ENCODE measurements around the gene RFLNA.
"Not testable (repeated sequence)": the region's sequence is repeated elsewhere in the genome, so short reads cannot be mapped to it uniquely, and the experiment has no call there.

The RFLNA gene

DNA sequence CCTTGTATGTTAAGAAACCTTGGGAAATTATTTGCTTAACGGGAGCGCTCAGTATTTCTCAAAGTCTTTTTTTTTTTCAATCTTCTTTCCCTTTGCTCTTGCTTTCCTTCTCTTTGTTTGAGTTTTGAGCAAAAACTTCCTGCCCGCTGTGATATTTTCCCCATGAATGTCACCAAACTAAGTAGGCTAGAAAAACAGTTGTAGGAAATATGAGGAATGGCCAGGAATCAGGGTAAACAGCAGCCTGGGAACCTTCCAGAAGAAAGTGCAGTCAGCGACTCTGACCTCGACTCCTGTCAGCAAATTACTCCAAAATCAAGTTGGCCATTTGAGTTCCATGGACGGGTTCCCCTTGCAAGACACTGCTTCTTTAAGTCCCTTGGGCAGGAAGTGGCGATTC is 11.6 kb upstream of the RFLNA start:
- no peak for DNase-seq

GRCh38 chr12:124284368-124284767 is 10.5 kb upstream of the RFLNA start:
- DNase-seq = no peak

DNA sequence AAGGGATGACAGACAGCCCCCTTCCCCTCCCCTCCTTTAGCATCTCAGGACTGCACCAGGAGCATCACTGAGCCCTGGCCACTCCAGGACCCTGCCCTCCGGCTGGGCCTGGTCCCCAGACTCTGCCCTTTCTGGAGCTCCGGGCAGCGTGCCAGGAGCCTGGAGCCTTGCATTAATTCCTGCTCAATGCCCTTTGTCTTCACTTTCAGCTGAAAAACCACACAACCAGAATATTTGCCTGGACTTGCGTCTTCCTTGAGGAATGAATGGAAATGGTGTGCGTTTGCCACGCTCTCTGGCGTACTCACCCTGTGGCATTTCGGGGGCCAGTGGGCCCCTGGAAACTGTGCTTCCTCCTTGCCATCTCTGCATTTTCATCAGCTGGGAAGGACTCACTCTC is 8.5 kb upstream of the RFLNA start:
- DNase-seq = no peak

GRCh38 chr12:124286971-124287370 is 7.9 kb upstream of the RFLNA start:
- DNase-seq = no peak

- no peak for DNase-seq
Observed at GRCh38 chr12:124289634-124290600, 5.0 kb upstream of the RFLNA start.

GRCh38 chr12:124292385-124292784 is 2.5 kb upstream of the RFLNA start:
- no peak for DNase-seq

DNA sequence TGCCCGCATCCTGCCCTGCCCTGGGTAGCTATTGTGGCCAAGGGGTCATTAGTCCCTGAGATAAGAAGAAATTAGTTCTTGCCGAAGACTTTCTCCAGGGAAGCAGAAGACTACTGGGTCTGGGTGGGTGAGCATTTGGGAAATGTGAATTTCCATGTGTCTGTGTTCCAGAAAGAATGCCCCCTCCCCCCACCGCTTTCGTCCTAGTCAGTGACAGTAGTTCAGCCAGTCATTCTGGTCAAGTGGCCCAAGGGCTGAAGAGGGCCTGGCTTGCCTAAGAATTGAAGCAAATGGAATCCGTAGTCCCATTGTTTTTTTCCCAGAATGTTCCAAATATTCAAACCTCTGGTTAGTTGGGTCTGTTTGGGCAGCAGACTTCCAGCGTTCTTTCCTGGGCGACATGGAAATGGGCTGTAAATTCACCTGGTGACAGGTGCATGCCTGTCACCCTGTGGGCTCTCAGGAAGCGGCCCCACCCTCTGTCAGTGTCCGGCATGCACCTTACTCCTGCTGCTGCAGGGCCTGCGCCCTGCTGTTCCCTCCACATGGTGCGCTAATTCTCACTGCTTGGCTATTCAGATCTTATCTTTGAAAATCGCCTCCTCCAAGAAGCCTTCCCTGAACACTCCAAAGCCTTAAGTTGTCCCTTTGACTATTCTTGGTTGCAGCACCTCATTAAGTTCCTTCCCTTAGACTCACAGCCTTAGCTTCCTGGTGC is 1.4 kb upstream of the RFLNA start:
- no peak for DNase-seq

DNA sequence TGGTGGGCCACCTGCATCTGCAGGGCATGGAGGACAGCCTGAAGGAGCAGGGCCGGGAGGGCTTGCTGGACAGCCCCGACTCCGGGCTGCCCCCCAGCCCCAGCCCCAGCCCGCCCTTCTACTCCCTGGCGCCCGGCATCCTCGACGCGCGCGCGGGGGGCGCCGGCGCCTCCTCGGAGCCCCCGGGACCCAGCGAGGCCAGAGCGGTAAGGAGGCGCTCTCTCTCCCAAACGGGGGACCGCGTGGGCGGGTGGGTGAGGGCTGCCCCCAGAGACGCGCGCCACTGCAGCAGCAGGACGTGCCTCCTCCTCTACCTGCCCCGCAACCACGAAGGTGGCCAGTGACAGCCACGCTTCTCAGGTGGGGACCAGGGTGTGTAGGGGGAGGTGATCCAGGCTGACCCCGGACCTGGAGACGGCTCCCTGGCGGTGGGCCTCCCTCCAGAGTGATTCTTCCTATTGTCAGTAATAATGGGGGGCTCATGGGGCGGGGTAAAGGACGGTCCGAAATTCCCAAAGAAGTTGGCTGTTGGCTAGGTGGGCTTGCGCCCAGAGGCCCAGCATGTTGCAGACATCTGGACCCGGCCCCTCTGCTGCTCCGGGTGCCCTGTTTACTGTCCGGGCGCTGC is 652 bp downstream of the RFLNA start:
- no peak for DNase-seq

DNA sequence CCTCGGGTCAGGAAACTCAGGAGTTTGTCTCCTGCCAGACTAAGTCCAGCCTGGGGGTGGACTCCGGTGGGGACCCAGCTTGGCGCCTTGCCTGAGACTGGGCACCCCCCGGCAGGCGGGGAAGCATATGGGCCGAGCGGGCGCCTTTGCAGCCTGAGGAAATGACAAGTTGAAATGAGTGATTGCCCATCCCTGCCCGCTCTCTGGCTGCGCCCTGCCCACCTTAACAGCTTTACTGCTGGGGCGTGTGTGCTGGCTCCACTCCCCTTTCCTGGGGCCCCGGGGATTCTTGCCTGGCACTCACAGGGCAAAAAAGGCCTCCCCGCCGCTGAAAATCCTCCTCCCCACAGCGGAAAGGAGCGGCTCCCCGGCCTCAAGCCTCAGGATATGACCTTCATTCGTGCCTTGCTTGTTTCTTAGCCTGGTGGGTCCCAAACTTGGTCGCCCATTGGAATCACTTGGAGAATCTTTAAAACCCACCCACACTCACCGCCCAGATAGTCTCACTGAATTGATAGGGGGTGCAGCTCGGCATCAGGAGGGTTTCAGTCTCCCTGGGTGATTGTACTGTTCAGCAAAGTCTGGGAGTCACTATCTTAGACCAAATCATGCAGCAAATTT is 1.5 kb downstream of the RFLNA start:
- no peak for DNase-seq

- no peak for DNase-seq
Observed at GRCh38 chr12:124296916-124297351, 2.0 kb downstream of the RFLNA start.

- no peak for DNase-seq
Observed at GRCh38 chr12:124297389-124297788, 2.5 kb downstream of the RFLNA start.

DNA sequence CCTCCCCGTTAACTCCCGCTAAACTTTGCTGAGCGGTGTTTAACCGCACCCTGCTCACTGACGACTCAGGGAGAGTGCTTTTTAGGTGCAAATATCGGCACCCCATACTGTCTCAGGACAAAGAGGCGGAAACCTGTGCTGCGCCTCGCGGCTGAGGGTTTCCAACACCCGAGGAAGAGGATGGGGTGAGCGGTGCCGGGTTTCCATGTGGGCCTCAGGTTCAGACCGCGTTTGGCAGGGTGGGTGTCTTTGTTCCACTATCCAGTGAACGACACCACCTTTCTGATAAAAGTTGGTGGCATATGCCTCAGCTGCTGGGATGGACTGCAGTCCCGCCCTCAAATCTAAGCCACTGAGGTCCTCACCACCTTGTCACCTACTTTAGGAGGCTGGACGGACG is 3.0 kb downstream of the RFLNA start:
- no peak for DNase-seq

DNA sequence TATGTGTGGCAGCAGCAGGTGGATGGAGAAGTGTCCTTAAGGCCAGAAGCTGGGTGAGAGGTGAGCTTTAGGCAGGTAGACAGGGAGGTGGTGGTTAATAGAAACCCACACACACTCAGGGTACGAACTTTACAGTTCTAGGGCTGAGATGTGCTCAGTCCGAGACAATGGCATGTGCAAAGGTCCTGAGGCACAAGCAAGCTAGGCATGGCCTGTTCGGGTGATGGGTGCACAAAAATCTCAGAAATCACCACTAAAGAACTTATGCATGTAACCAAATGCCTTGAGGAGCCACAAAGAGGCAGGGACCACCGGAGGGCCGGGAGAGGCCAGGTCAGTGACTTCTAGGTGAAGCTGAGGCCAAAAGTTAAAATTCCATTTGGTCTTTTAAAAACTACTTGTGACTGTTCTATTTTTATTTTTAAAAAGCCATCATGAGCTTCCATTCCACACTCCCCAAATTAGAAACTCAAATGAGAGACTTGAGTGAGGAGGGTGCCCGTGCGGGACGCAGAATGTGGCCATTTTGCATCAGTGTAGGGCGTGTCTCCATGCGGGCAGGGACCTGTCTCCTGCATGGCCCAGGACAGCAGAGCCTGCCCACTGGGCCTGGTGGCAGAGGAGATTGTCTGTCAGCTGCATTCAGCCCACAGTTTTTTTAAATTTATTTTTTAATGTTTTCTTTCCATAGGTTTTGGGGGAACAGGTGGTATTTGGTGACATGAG is 4.0 kb downstream of the RFLNA start:
- DNase-seq = no peak

DNA sequence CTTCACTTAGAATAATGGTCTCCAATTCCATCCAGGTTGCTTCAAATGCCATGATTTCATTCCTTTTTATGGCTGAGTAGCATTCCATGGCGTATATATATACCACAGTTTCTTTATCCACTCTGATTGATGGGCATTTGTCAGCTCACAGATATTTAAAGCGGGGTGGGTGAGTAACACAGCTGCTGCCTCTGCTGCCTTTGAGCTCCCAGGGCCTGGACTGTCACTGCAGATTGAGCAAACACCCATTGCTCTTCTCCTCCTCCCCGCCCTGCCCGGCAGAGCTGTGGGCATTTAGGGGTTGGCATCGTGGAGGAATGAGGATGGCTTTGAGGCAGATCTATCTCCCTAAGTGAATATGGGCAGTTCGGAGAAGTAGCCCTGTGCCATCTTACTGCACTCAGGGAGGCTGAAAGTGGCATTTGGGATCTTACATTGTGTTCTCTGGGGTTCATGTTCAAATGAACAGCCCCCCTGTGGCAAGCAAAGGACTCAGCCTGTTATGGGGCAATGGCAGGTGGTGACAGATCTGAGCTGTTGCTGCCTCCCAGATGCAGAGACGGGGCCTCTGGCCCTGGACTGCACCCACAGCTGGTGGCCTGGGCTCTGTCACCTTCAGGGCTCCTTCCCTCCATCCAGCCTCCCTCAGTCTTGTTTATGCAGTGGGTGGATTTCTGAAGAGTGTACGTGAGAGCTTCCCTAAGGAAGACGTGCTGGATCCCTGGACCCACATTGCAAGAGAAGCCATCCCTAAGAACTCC is 4.9 kb downstream of the RFLNA start:
- no peak for DNase-seq

- DNase-seq = not testable (repeated sequence)
Observed at GRCh38 chr12:124300657-124301056, 5.8 kb downstream of the RFLNA start.

DNA sequence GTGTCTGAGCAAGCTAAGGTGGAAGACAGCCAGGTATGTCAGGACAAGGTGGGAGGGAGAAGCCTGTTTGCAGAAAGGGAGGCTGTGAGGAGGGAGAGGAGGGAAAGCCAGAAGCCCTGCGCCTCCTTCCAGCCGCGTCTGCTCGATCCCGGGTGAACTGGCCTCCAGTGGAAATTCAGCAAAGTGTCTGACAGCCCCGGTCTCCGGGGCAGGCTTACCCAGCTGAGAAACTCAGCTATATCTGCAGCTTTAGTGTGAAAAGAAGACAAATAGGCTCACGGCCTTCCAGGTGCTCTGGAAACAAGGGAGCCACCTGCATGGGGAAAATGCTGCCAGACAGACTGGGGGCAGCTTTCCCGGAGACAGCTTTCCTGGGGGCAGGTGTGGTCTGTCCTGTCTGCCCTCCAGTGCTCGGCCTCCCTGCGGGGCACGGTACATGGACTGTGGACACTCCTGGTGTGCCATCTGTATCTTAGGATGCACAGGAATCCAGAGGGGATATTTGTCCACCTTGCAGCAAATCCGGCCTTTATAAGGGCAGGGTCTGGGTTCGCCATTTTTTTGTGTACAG is 6.3 kb downstream of the RFLNA start:
- DNase-seq = no peak

DNA sequence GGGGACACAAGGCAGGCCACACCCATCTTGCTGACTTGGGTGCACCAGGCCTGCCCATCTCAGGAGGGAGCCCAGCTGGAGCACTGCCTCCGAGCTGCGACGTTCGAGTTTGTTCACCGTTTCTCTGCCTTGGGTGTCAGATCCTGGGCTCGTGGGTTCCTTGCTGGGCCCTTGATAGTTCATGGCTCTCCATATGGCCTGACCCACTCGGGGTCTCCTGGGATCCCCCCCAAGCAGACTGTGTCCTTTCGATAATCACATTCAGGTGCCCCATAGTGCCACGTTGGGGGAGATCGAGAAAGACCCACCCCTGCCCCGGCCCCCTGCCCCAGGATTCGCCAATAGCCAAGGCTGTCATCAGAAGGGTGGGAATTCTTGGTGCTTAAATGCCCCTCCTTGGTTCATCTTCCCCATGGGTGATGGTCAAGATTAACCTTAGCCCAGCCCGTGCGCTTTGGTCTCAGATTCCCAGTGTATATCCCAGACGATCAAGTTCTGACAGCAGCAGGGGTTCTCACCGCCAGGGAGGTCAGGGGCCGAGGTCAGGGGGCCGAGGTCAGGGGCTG is 7.4 kb downstream of the RFLNA start:
- no peak for DNase-seq

DNA sequence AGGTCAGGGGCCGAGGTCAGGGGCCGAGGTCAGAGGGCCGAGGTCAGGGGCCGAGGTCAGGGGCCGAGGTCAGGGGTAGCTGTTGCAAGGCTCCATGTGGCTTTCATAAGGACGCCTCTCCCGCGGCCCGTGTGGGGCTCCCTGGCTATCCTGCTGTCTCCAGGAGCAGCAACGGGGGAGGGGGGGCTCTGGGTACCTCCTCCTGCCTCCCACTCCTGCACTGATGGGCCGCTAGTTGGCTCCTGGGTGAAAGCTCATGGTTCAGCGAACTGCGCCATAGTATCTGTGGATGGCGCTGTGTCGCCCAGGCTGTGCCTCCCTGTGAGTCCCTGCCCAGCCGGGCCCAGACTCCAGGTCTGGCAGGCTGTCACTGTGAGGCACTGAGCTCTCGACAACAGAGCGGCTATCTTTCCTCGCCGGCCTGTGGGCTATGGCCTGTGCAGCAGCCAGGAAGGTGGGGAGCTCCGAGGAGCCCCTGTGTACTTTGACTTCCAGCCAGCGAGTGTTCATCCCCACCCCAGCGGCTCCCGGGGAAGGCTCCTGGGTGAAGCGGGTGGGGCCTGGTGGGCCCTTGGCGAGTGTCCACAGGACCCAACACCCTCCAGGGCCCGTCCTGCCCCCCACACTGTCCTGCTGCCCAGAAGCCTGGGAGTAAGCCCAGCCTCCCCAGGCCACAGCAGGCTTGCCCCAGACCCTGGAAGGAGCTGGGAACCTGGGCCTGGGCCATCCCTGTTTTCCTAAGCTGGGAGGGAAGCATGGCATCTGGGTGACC is 8.1 kb downstream of the RFLNA start:
- no peak for DNase-seq

DNA sequence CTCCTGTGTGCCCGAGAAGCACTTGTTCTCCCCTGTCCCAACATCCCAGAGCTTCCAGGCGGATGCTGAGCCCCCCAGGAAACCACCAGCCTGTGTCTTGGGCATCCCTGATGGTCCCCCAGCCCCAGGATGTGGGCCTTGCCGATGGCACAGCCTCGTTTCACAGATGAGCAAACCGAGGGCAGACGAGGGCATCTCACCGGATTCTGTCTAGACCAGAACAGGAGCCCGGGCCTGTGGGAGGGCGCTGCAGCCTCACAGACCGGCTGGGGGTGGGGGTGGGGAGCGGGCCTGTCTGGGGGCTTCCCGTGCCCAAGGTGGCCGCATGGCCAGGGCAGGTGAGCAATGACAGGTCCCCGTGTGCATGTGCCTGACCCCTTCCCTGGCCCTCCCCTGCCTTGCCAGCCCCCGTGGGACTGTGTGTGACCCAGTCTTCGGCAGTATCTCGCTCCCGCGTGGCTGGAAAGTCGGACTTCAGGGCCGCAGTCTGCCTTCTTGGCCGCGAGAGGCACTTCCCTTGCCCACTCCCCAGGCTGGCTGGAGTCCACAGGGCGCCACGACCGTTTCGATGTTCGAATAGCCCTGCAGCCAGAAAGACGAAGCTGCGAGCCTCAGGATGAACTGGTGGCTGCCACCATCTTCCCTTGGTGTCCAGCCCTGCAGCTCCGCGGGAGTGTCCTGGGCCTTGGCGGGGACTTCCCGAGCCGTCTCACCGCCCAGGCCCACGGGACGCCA is 8.9 kb downstream of the RFLNA start:
- DNase-seq = no peak

All from activated CD4-positive, alpha-beta T cell treated with anti-CD3 and anti-CD28 coated beads for 1 hour (primary cell).